Glomerular visceral epithelial cell (primary cell): ENCODE data around the gene STARD8.
"Not testable (repeated sequence)": the region's sequence is repeated elsewhere in the genome, so short reads cannot be mapped to it uniquely, and the experiment has no call there.

Experiments used
- DNase-seq: peaks from one replicate; pipeline ENCODE4 v3.0.0-alpha.2; 2016; ENCODE audit errors: extremely low spot score

Gene STARD8, protein sequence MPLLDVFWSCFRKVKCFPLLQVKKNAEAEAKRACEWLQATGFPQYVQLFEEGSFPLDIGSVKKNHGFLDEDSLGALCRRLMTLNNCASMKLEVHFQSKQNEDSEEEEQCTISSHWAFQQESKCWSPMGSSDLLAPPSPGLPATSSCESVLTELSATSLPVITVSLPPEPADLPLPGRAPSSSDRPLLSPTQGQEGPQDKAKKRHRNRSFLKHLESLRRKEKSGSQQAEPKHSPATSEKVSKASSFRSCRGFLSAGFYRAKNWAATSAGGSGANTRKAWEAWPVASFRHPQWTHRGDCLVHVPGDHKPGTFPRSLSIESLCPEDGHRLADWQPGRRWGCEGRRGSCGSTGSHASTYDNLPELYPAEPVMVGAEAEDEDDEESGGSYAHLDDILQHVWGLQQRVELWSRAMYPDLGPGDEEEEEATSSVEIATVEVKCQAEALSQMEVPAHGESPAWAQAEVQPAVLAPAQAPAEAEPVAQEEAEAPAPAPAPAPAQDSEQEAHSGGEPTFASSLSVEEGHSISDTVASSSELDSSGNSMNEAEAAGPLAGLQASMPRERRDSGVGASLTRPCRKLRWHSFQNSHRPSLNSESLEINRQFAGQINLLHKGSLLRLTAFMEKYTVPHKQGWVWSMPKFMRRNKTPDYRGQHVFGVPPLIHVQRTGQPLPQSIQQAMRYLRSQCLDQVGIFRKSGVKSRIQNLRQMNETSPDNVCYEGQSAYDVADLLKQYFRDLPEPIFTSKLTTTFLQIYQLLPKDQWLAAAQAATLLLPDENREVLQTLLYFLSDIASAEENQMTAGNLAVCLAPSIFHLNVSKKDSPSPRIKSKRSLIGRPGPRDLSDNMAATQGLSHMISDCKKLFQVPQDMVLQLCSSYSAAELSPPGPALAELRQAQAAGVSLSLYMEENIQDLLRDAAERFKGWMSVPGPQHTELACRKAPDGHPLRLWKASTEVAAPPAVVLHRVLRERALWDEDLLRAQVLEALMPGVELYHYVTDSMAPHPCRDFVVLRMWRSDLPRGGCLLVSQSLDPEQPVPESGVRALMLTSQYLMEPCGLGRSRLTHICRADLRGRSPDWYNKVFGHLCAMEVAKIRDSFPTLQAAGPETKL

DNA sequence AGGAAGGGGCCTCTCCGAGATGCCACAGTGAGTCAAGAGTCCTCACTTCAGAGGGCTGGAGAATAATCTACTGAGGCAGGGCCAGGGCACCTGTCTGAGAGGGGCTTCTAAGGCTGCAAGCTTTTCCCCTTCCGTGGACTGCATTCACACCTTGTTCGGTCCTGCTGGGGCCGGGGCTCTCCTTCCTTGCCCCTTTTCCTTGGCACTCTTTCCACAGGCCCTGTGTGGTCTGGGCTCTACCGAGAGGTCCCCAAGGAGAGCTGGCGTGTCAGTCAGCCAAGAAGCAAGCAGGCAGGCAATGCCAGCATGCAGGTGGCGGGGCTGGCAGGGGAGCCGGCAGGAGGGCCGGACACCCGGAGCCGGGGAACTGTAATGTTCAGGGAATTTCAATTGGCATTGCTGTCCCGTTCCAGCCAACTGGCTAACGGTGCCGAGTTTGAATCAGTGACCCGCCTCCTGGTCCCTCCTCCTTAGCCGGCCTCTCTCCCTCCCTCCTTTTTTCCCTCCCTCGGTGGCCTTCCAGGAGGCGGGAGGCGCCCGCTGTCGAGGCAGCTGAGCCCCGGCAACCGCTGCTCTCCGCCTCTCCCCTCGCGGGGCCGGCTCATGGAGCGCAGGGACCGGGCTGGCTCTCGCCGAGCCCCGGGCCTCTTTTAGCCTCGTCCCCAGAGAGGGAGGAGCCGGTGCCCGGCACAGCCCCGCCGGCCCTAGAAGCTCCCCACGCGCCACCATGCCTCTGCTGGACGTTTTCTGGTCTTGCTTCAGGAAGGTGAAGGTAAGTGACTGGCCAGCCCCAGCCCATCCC, at the start of gene STARD8:
STARD8 (plus strand) TSS at position 511 of the 802 bp plus-strand sequence; CDS start at position 728, 217 bp downstream.
- peak; percentile 69 for DNase-seq

GRCh38 chrX:68598841-68599240, 48.6 kb upstream of the STARD8 start:
- no peak for DNase-seq

- peak; percentile 1 for DNase-seq
These were observed 48.0 kb upstream of the STARD8 start for GRCh38 chrX:68599256-68600152.

- DNase-seq, result not testable (repeated sequence)
These were observed 43.2 kb upstream of the STARD8 start for GRCh38 chrX:68604216-68604615.

DNA sequence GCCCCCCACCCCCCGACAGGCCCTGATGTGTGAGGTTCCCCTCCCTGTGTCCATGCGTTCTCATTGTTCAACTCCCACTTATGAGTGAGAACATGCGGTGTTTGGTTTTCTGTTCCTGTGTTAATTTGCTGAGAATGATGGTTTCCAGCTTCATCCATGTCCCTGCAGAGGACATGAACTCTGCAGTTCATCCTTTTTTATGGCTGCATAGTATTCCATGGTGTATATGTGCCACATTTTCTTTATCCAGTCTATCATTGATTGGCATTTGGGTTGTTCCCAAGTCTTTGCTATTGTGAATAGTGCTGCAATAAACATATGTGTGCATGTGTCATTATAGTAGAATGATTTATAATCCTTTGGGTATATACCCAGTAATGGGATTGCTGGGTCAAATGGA, 32.7 kb upstream of the STARD8 start:
- DNase-seq, result not testable (repeated sequence)

DNA sequence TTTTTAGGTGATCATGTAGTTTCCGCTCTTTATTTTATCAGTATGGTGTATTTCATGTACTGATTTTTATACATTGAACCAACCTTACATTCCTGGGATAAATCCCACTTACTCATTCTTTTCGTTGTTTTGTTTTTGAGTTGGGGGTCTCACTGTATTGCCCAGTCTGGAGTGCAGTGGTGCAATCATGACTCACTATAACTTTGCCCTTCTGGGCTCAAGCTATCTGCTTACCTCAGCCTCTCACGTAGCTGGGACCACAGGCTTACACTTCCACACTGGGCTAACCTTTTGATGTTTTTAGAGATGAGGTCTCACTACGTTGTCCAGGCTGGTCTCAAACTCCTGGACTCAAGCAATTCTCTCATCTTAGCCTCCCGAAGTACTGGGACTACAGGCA, 19.5 kb upstream of the STARD8 start:
- no peak for DNase-seq

- DNase-seq, result not testable (repeated sequence)
These were observed 17.5 kb upstream of the STARD8 start for GRCh38 chrX:68629936-68630335.

GRCh38 chrX:68631336-68631735, 16.1 kb upstream of the STARD8 start:
- no peak for DNase-seq

- no peak for DNase-seq
These were observed 15.0 kb upstream of the STARD8 start for GRCh38 chrX:68632491-68632890.

- DNase-seq, result no peak
These were observed 13.5 kb upstream of the STARD8 start for GRCh38 chrX:68633981-68634380.

DNA sequence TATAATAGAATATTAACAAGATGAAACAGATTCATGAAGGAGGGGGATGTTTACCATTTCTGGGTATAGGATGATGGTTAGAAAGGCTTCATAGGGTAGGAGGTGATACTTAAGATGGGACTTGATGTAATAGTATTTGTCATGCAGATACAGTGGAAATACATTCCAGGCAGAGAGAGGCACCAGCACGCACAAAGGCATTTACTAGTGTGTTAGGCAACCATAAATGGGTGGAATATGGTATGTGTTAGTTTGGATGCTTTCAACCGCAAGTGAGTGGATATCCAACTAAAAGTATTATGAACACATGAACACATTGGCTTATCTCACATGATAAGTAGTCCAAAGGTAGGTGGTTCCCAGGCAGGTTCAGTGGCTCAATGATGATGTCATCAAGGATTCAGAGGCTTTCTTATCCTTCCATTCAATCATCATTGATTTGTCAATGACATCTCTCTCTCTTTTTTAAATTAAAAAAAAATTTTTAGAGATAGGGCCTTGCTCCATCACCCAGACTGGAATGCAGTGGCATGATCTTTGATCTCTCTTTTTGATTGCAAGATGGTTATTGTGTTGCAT, 12.7 kb upstream of the STARD8 start:
- no peak for DNase-seq

DNA sequence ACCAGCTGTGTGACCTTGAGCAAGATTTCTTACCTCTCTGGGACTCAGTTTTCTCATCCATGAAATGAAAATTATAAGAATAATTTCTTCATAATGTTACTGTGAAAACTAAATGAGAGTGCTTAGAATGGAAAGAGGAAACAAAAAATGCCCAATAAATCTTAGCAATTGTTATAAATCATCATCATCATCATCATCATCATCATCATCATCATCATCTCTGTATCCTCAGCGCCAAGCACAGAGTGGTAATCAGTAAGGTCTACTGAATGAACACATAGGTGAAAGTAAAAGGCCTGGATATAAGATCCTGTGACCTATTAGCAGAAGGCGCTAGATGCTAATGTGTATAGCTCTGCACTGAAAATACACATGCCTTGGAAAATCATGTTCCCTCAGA, 6.8 kb upstream of the STARD8 start:
- no peak for DNase-seq

GRCh38 chrX:68644861-68645260, 2.6 kb upstream of the STARD8 start:
- no peak for DNase-seq

DNA sequence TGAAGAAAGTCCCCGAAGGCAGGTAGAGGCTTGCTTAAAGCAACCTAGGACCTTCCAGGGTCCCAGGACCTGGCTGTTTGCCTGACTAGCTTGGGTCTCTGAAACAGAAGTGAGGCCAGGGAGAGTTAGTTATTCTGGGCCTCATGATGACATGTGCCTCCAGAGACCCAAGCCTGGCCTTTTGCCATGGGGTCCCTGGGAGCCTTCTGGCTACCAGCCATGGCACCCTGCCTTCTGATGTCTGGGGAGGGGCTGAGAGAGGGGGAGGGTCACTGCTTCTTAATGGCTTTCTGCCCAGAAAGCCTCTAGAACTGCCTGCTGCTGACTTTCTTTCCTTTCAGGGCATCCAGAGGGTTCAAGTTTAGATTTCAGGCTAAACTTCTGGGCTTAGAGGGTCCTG, 1.0 kb upstream of the STARD8 start:
- no peak for DNase-seq

DNA sequence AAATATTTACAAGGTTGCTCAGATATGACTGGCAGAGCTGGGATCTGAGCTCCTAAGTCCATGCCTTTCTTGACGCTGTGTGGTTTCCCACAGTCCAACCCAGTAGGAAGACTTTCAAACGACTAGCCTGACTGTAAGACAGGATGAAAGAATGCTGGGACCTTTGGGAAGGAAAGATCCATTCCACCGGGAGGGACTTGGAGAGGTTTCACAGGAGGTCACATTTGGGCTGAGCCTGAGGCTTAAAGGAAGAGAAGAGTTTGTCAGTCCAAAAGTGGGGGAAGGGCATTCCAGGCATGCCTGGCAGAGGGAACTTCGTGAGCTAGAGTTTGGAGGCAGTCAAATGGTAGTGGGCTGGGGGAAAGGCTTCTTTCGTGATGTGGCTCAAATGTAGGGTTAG, 1.5 kb downstream of the STARD8 start:
- peak; percentile 2 for DNase-seq

- DNase-seq, result peak; percentile 37
These were observed 3.0 kb downstream of the STARD8 start for GRCh38 chrX:68650491-68650890.

GRCh38 chrX:68651110-68651509, 3.6 kb downstream of the STARD8 start:
- DNase-seq, result no peak

GRCh38 chrX:68652326-68653170, 5.1 kb downstream of the STARD8 start:
- peak; percentile 2 for DNase-seq

DNA sequence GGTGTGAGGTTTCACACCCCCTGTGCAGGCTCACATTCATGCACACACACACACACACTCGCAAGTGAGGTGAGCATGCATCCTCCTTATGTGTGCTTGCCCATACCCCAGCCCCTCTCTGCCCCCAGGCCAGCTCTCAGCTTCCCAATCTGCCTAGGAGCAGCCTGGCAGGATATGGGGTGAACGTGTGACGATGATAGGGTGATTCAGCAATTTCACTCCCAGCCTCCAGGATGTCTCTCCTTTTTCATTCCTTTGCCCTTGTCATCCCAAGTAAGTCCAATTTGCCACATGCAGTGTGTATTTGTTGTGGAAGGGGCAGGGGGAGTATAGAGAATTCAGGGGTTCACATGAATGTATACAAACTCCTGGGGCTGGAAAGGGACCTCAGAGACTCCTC, 7.2 kb downstream of the STARD8 start:
- no peak for DNase-seq
